Measurements from ENCODE around the gene BZW1. TPM values are rescaled to one million over a fixed set of nuclear protein-coding genes. Genes with fewer than 3 reads are reported as not detected.

The BZW1 gene
- polyA plus RNA-seq, 1 of the 3 experiments (the other 2 are of a cell fraction): 131 TPM

- H3K79me2 ChIP-seq (ENCODE audit: insufficient read depth): no peaks in the 10 kb centered on the region
- H3K4me2 ChIP-seq: no peak overlapping the region
- TF ChIP-seq TCF12 (IDR thresholded peaks at IDR 0.05) (no peak), REST (IDR thresholded peaks at IDR 0.05; ENCODE audit: low read depth, low read length) (no peak), RFX5 (IDR thresholded peaks at IDR 0.05; ENCODE audit: low read length) (no peak), RCOR1 (IDR thresholded peaks at IDR 0.05; ENCODE audit: low read length) (no peak)
- no peak overlapping the region for H3K27ac ChIP-seq (ENCODE audit: low read depth in 2 of 2, low read length in 1 of 2)
- WGBS (ENCODE audit: low lambda C conversion rate): 72% methylated on average over 2 of the region's 2 CpGs
- no peaks in the 10 kb centered on the region for H3K27me3 ChIP-seq (ENCODE audit: insufficient read depth)
- no peak overlapping the region for H3K4me3 ChIP-seq (ENCODE audit: low read depth in 2 of 2, low read length in 1 of 2)
- DNase-seq: no peak
- CTCF ChIA-PET: interaction anchor here (2.1 kb wide), 1 partner anchor 14 kb away, joined by 6 read pairs; no protein-coding TSS in a partner anchor
- H3K9ac ChIP-seq: no peak overlapping the region
- POLR2A ChIA-PET: interaction anchor here (0.6 to 0.9 kb wide), 2 partner anchors 17 to 50 kb away, joined by 3 read pairs; no protein-coding TSS in a partner anchor
- H2AFZ ChIP-seq (ENCODE audit: low read depth): no peak overlapping the region
- H3K9me3 ChIP-seq: no peaks in the 10 kb centered on the region
- peaks cover 6 to 29% of the 10 kb centered on the region in 2 experiments for H3K36me3 ChIP-seq (replicated peaks in 1 of 2; ENCODE audit: control insufficient read depth in 1 of 2, insufficient read depth in 2 of 2, low read length in 1 of 2)
- no peaks in the 10 kb centered on the region; a peak in 1 of 4 replicates for H3K4me1 ChIP-seq (ENCODE audit: control insufficient read depth in 1 of 2, insufficient read depth in 2 of 2, low read depth in 1 of 2, low read length in 1 of 2)
- no peaks in the 10 kb centered on the region for H4K20me1 ChIP-seq (ENCODE audit: insufficient read depth)
- no peaks in the 10 kb centered on the region for H3K9me2 ChIP-seq
- peaks cover 40% of the 10 kb centered on the region for H3F3A ChIP-seq (replicated peaks; ENCODE audit: insufficient read depth)
Observed at GRCh38 chr2:200828104-200828503, 16.4 kb downstream of the BZW1 start.

- Histone ChIP-seq H3K36me3 (replicated peaks in 1 of 2; ENCODE audit: control insufficient read depth in 1 of 2, insufficient read depth in 2 of 2, low read length in 1 of 2) (peaks cover 5 to 28% of the 10 kb centered on the region in 2 experiments), H3K9me3 (no peaks in the 10 kb centered on the region), H3K79me2 (ENCODE audit: insufficient read depth) (no peaks in the 10 kb centered on the region), H3K27me3 (ENCODE audit: insufficient read depth) (no peaks in the 10 kb centered on the region), H3K9ac (no peak overlapping the region), H2AFZ (ENCODE audit: low read depth) (no peak overlapping the region), H3K4me1 (ENCODE audit: control insufficient read depth in 1 of 2, insufficient read depth in 2 of 2, low read depth in 1 of 2, low read length in 1 of 2) (no peaks in the 10 kb centered on the region; a peak in 1 of 4 replicates), H3K4me3 (ENCODE audit: low read depth in 2 of 2, low read length in 1 of 2) (no peak overlapping the region), H3K9me2 (no peaks in the 10 kb centered on the region), H3F3A (replicated peaks; ENCODE audit: insufficient read depth) (peaks cover 40% of the 10 kb centered on the region), H4K20me1 (ENCODE audit: insufficient read depth) (no peaks in the 10 kb centered on the region), H3K4me2 (no peak overlapping the region), H3K27ac (ENCODE audit: low read depth in 2 of 2, low read length in 1 of 2) (no peak overlapping the region)
- CTCF ChIA-PET: interaction anchor here (0.8 kb wide), 1 partner anchor 10 kb away, joined by 3 read pairs; no protein-coding TSS in a partner anchor
- no peak for DNase-seq
- 98% methylated on average over 9 of the region's 9 CpGs for WGBS (ENCODE audit: low lambda C conversion rate)
- POLR2A ChIA-PET: interaction anchor here (0.9 kb wide), 1 partner anchor 16 kb away, joined by 3 read pairs; no protein-coding TSS in a partner anchor
- TF ChIP-seq RXRA (IDR thresholded peaks at IDR 0.05; ENCODE audit: borderline replicate concordance, low read depth): no peak
- no peak for TF ChIP-seq REST (IDR thresholded peaks at IDR 0.05; ENCODE audit: low read depth, low read length)
- TF ChIP-seq SIN3A (IDR thresholded peaks at IDR 0.05; ENCODE audit: borderline replicate concordance, low read depth, low read length): no peak
- TF ChIP-seq FOXJ3 (CRISPR knock-in tag; IDR thresholded peaks at IDR 0.05): no peak
- no peak for TF ChIP-seq TAF1 (IDR thresholded peaks at IDR 0.05; ENCODE audit: borderline replicate concordance, low read depth, low read length)
- no peak for TF ChIP-seq RFX5 (IDR thresholded peaks at IDR 0.05; ENCODE audit: low read length)
- no peak for TF ChIP-seq GABPA (IDR thresholded peaks at IDR 0.05; ENCODE audit: low read depth)
- TF ChIP-seq GATA2 (CRISPR knock-in tag; IDR thresholded peaks at IDR 0.05): no peak
- TF ChIP-seq USF2 (IDR thresholded peaks at IDR 0.05; ENCODE audit: borderline replicate concordance, low read depth, low read length): no peak
- no peak for TF ChIP-seq YY1 (IDR thresholded peaks at IDR 0.05; ENCODE audit: low read depth)
- no peak for TF ChIP-seq PBX3 (IDR thresholded peaks at IDR 0.05)
- no peak for TF ChIP-seq FOXM1 (IDR thresholded peaks at IDR 0.05; ENCODE audit: low read depth)
- no peak for TF ChIP-seq MXI1 (IDR thresholded peaks at IDR 0.05; ENCODE audit: low read depth, low read length)
- TF ChIP-seq MAX (IDR thresholded peaks at IDR 0.05; ENCODE audit: low read depth): no peak
Observed at GRCh38 chr2:200828572-200829257, 17.0 kb downstream of the BZW1 start.
